Forelimb muscle (tissue), 1 donor: ENCODE data around the gene HDAC10. TPM values are rescaled to one million over a fixed set of nuclear protein-coding genes. Genes with fewer than 3 reads are reported as not detected.

ENCODE experiments used
- DNase-seq: peaks from one replicate; pipeline ENCODE4 v3.0.0-alpha.2; 2013; ENCODE audit warnings: low read depth
- polyA plus RNA-seq: library from polyadenylated mRNA; unstranded; fragments of 120-200 nt; gene quantifications from one replicate; pipeline ENCODE4 v1.2.1, GENCODE V29; 2013; ENCODE audit not compliant: insufficient read length

The HDAC10 gene
- polyA plus RNA-seq, 1 donor: 14.5 TPM

DNA sequence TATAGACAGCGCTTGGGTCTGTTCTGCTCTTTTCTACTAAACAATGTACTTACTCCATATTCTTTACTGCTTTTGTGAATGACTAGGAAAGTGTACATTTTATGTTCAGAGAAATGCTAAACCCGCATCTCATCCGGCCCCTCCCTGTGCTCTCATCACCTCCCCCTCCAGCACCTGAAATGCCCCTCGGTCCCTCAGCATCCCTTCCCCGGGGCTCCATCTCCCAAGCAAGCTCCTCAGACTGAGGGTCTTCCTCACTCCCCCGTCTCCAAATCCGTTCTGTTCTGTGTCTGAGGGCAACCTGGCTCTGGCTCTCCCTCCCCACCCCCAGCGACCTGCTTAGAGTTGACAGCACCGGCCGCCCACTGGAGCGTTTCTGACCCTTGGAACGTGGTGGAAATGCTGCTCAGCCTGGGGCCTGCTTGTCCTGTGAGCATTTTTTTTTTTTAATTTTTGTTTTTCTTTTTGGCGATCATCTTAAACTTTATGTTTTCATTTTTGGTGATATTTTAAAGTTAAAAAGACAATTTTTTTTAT, 48.9 kb downstream of the HDAC10 start:
- DNase-seq: no peak

DNA sequence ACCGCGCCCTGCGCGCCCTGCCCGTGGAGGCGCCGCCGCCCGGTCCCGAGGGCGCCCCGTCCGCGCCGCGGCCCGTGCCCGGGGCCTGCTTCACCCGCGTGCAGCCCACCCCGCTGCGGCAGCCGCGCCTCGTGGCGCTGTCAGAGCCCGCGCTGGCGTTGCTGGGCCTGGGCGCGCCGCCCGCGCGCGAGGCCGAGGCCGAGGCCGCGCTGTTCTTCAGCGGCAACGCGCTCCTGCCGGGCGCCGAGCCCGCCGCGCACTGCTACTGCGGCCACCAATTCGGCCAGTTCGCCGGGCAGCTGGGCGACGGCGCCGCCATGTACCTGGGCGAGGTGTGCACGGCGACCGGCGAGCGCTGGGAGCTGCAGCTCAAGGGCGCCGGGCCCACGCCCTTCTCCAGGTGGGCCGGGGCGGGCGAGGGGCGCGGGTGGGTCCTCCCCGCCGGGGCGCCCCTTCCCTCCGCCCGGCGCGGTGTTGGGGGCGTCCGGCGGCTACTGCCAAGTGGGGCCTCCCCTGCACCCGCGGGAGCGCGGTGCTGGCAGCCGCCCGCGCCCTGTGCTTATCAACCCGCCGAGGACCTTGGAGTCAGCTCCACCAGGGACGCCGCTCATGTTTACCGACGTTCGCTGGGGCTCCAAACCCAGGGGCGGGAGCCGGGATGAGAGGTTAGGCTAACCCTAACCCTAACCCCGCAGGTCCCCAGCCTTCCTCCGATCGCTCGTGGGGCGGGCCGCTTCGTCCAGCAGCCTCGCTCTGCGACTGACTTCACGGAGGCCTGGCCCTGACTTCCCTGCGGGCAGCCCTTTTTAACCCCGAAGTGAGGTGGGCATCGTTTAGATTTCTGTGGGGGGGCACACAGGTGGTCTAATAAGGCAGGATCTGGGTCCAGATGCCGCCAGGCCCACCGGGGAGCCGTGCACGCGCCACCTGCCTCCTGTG, 49.6 kb downstream of the HDAC10 start:
- no peak for DNase-seq

DNA sequence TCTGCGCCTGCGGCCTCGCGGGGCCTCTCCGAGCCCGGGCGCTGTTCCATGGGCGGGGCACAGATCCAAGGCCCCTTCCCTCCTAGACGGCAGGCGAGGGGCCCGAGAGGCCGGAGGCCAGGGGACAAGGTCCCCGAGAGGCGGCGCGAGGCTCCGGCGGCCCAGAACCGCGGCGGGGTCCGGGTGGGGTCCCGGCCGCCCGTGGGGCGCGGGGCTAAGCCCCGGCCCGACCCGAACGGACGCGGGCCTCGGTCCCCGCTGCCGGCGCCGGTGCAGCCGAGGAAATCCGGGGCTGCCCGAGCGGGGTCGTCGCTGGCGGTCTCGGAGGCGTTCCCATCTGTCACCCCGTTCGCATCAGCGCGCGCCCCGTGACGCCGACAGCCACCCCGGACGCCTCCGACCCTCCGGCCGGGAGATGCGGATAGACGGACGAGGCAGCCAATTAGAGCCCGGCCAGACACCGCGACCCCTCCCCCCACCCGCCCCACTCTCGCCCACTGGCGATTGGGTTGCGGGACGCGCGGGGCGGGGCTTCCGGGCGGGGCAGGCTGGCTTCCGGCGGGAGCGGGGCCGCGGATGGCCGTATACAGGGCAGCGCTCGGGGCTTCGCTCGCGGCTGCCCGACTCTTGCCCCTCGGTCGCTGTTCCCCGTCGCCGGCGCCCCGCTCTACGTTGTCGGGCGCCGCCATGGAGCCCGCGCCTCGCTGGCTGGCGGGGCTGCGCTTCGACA, 50.4 kb downstream of the HDAC10 start, which contains the start of gene SELENOO:
SELENOO (plus strand) TSS at position 551 of the 730 bp plus-strand sequence; CDS start at position 577, 26 bp downstream.
- no peak for DNase-seq

DNA sequence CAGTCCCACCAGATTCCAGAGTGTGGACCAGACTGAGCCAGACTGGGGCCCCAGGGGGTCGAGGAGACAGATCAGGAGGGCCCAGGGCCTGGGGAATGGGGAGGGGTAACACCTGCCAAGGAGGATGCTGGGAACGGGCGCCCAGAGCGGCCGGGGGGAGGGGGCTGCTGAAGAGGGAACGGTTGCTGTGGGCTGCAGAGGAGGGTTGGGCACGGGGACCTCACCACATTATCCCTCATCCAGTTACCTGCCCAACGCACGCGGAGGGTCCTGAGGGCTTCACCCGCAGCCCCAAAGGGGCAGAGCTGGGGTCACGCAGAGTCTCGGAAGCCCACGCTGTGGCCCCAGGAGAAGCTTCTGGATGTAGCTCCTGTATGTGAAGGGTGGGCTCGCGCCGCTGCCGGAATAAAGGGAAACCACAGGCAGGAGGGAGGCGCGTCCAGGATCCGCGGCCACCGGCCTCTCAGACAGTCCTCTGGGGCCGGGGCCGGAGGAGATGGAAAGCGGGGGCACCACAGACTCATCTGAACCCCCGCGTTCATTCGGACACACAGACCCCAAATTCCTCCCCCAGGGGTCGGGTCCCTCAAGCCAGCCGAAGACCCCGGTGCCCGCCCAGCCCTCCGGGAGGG, 51.1 kb downstream of the HDAC10 start:
- DNase-seq: no peak

DNA sequence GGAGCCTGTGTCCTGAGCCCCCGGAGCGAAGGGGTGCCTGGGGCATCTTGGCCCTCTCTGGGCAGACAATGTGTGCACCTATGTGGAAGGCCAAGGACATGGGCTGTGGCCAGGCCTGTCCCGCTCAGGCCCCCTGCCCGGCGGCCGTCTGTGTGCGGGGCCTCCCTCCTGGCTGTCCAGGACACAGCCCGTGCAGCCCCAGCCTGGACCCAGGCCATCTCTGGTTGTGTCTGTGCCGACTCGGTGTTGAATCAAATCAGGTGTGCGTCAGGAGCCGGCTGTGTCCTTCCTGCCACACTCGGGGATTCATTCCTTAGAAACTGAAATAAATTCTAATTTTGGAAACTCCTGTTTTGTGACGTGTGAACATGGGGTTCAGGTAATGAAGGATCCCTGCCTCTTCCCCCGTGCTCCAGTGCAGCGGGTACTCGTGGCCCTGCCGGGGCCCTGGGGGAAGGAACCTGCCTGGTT, 51.8 kb downstream of the HDAC10 start:
- no peak for DNase-seq

DNA sequence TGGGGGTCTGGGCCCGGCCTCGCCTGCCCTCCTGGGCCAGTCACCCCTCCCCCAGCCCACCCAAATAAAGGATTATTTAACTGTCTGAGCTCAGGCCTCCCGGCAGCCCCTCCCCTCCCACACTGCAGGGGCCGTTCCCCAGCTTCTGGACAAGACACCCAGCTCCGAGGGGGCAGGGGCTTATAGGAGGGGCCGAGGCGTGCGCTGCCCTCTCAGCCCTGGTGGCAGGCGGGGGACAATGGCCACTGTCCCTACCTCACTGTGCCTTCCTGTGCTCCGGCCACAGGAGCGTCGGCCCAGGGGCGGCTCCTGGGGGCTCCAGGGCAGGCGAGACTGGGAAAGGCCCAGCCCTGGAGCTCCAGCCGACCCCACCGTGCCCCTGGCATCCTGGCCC, 52.4 kb downstream of the HDAC10 start:
- no peak for DNase-seq

DNA sequence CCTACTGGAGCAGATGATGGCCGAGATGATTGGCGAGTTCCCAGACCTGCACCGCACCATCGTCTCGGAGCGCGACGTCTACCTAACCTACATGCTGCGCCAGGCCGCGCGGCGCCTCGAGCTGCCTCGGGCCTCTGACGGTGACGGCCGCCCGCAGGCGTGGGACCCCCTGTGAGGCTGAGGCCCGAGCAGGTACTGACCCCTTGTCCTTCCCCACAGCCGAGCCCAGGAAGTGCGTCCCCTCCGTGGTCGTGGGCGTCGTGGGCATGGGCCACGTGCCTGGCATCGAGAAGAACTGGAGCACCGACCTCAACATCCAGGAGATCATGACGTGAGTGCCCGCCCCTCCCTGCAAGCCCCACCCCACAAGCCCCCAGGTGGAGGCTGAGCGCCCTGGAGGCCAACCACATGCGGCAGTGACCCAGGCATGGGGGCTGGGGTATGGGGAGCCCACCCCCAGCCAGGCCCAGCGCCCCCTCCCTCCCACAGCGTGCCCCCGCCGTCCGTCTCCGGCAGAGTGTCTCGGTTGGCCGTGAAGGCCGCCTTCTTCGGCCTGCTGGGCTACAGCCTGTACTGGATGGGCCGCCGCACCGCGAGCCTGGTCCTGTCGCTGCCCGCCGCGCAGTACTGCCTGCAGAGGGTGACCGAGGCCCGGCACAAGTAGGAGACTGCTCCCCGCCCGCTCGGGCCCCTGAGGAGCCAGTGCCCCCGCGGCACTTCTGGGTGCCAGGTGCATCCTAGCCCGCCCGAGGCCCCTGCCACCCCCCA, 53.0 kb downstream of the HDAC10 start:
- no peak for DNase-seq

GRCh38 chr22:50197000-50197800, 53.9 kb downstream of the HDAC10 start:
- no peak for DNase-seq

GRCh38 chr22:50196256-50196655, 54.8 kb downstream of the HDAC10 start:
- DNase-seq: no peak

Other genes starting within 250 kb of the HDAC10 start
- not detected for gene IL17REL, start 238.5 kb downstream of the HDAC10 start, polyA plus RNA-seq
- gene TTLL8, start 193.0 kb downstream of the HDAC10 start, polyA plus RNA-seq: not detected
- gene MLC1, start 165.8 kb downstream of the HDAC10 start, polyA plus RNA-seq: 1.2 TPM
- 0.82 TPM for gene MOV10L1, start 161.3 kb downstream of the HDAC10 start, polyA plus RNA-seq
- 0.18 TPM for gene PANX2, start 80.5 kb downstream of the HDAC10 start, polyA plus RNA-seq
- gene TRABD, start 65.4 kb downstream of the HDAC10 start, polyA plus RNA-seq: 19.5 TPM
- 15.7 TPM for gene SELENOO, start 50.3 kb downstream of the HDAC10 start, polyA plus RNA-seq
- 27.3 TPM for gene TUBGCP6, start 6.2 kb downstream of the HDAC10 start, polyA plus RNA-seq
- gene MAPK12, start 10.4 kb upstream of the HDAC10 start, polyA plus RNA-seq: 33.2 TPM
- 5.6 TPM for gene MAPK11, start 19.1 kb upstream of the HDAC10 start, polyA plus RNA-seq
- 77.0 TPM for gene PLXNB2, start 56.4 kb upstream of the HDAC10 start, polyA plus RNA-seq
- 5.2 TPM for gene DENND6B, start 75.7 kb upstream of the HDAC10 start, polyA plus RNA-seq
- 35.5 TPM for gene PPP6R2, start 92.1 kb upstream of the HDAC10 start, polyA plus RNA-seq
- gene SBF1, start 223.8 kb upstream of the HDAC10 start, polyA plus RNA-seq: 39.9 TPM
- 0.30 TPM for gene ADM2, start 230.3 kb upstream of the HDAC10 start, polyA plus RNA-seq
- gene MIOX, start 235.6 kb upstream of the HDAC10 start, polyA plus RNA-seq: 0.15 TPM